ENCODE results near the gene RPS2.

Gene RPS2

DNA sequence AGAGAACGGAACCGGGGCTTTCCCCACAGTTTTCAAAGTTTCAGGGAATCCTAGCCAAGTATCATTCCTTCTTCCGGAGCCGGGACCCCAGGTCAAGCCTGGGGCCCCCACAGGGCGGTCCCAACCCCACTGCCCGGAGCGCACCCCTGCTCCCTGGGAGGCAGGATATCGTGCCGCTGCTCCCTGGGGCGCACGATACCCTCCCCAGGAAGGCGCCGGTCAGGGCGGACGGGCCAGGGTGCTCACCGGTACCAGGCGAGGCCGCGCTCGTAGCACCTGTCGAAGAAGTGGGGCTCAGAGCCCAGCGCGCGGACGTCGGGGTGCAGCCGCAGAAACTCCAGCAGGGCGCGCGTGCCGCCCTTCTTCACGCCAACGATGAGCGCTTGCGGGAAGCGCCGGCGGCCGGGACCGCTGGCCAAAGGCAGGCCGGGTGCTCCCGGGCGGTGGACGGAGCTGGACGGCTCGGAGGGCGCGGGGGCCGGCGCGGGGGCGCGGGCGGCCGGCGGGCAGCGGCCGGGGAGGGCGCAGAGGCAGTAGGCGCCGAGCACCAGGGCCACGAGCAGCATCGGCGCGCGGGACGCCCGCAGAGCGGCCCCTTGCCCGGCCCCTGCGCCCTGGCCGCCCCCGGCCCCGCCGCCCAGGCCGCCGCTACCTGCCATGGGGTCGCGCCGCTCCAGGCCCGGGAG is 46.8 kb downstream of the RPS2 start:
- DNase-seq = no peak

DNA sequence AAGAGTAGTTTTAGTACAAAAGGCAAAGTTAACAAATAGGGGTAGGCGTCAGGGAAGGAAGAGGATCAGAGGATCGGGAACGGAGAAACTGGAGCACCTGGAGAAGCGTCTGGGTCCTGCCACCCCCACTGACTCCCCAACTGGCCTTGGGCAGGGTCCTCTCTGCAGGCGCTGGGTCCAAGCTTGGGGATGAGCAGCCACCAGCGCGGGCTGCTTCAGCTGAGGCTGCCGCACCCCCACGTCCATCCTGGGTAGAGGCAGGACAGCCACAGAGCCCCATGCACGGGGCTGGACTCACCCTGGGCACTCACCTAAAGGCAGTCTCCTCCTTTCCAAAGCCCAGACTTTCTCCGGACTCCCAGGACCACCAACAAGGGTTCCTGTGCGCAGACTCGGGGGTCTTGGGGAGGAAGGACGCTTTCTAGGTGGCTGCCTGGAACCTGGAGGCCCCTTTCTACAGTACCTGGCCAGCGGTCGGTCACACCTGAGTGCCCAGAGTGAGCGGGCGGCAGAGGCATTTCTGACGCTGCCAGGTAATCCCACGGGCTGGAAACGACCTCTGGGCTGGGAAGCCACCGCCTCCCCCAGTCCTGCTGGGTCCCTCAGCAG is 47.5 kb downstream of the RPS2 start:
- no peak for DNase-seq

DNA sequence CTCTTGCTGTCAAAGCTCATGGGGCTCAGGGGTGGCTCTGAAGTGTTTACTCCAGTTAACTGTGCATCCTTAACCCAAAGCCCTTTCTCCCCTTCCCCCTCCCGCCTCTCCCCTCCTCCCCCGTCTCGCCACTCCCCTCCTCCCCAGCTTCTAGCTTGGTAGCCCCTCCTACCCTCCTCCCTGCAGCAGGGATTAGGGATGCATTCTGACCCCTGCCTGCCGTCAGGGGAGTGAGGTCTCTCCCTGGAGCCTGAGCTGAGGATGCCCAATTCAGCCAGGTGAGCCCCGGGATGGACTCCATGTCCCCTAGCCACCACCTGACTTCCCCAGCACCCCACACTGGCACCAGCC is 48.0 kb downstream of the RPS2 start:
- peak; percentile 40 for DNase-seq

DNA sequence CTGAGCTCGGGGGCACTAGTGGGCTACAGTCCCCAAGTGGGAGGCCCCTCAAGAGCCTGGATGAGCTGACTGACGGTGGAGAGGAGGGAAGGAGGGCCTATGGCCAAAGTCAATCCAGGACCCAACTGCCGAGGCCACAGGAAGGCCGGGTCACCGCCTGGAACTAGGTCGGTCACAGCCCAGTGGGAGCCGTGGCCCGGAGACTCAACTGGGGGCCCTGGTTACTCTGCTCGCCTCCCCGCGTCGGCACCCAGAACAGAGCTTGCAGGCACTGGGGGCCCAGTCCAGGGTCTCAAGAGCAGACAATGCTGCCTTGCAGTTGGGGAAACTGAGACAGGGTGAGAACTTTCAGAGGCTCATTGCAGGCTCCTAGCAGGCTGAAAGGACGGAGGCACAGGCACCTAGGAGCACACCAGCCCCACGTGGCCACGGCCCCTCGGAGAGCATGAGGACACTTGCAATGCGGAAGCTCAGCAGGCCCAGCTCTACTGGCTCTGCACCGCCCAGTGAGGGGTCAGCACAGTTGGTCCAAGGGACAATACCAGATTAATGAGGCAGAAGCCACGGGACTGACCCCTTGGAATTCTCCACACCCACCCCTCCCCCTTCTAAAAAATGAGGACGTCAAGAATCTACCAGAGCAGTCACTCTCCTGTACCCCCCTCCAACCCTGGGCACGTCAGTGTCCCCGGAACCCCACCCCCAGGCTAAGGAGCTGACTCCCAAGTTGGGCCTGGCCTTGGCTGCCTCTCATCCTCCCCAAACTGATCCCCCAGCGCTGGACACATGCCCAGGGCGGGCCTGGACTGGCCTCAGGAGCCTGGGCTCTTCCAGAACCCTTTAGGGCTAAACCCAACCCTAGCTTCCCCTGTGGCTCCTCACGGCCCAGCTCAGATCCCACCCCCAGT is 48.6 kb downstream of the RPS2 start:
- no peak for DNase-seq

DNA sequence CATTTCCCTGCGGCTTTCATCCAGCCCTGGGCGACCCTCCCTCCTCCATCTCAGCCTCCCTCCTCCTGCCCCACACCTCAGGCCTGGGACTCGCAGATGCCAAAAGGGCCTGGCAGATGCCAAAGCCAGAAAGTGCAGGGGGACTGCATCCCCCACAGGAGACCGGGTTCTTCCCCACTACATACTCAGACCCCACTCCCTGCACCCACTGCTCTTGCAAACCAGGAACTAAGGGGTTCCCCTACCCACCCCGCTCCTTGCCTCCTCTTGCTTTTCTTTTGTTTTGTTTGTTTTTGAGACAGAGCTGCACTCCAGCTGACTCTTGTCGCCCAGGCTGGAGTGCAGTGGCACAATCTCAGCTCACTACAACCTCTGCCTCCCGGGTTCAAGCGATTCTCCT is 49.6 kb downstream of the RPS2 start:
- no peak for DNase-seq

DNA sequence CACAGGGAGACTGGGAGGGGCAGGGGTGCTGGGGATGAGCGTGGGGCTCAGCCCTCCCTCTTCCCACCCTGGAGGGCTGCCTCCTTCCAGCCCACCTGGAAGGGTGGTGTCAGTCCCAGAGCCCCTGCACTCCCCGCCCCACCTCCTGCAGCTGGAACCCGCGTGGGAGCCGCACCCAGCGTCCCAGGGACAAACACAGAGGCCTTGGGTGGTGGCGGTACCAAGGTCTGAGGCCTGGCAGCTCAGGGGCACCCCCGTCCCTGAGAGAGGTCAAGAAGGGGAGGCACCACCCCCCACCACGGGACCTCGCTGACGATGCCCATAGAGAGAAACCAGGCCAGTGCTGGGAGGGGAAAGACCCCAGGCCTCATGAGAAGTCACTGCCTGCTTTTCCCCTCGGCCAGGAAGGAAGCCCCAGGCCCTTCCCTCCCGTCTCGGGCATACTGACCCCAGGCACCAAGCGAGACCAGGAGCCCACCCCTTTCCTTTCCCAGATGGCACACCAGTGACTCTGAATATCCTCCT is 50.5 kb downstream of the RPS2 start:
- DNase-seq = no peak

DNA sequence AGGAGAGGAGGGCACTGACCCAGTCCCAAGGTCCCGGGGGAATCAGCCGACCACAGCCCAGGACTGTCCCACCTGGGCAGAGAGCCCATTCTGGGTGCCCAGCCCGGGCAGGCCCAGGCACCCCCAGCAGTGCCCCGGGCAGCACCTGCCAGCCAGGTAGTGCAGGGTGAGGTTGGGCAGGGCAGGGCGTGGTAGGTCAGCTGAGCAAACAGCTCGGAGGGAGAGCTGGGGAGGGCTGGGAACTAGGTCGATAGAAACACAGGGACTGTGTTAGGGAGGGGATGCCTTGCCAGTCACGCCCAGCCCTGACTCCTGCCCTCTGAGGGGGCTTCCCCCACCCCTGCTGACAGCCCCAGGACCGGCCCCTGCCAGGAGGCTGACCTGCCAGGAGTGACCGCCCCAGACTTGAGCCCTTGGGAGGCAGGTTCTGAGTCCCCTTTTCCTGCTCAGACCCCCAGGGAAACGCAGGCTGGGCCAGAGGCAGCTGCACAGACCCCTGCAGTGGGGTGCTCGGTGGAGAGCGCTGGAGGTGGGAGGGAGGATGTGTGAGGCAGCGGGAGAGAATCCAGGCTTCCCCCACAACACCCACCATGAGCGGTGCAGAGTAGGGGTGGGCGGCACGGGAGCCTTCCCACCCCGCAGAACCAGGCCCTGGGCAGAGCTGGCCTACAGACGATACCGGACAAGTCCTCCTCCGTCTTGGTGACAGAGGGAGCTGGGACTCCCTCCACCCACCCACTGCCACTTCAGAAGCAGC is 51.1 kb downstream of the RPS2 start:
- peak; percentile 90 for DNase-seq

DNA sequence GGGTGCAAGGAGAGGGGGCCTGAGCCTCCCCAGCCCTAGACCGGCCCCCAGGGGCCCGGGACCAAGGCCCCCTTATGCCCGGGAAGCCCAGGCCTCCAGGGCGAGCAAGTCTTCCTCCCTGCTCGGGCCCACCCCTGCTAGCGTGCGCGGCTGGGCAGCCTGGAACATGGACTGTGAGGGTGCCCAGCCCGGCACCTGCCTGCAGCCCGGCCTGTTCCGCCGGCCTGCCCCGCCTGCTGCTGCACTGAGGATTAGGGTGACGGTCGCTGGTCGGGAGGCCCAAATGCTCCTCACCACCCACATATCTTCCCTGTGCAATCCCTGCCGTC is 52.4 kb downstream of the RPS2 start:
- DNase-seq = no peak
